ACC112 (cell line): ENCODE data around the gene SCAND1.
"Not testable (repeated sequence)": the region's sequence is repeated elsewhere in the genome, so short reads cannot be mapped to it uniquely, and the experiment has no call there.

Experiments
- H2AFZ ChIP-seq: fragments of 200-600 bp; sonication (generic); one replicate; pipeline ENCODE4 v1.6.0; 2017; ENCODE audit warnings: antibody characterized with exemption, low read length; ENCODE audit not compliant: unreplicated experiment
- H3K27ac ChIP-seq: fragments of 200-600 bp; sonication (generic); 2 replicates; pipeline ENCODE4 v1.5.1; 2014; ENCODE audit warnings: low read depth, mild to moderate bottlenecking, antibody characterized with exemption, low read length, moderate library complexity
- H3K27me3 ChIP-seq: fragments of 200-600 bp; sonication (generic); 2 replicates; pipeline ENCODE4 v1.6.1; 2014; ENCODE audit warnings: mild to moderate bottlenecking, antibody characterized with exemption, low read length, moderate library complexity, mixed read lengths; ENCODE audit not compliant: insufficient read depth
- H3K36me3 ChIP-seq: fragments of 200-600 bp; sonication (generic); 2 replicates; pipeline ENCODE4 v1.6.1; 2016; ENCODE audit warnings: mild to moderate bottlenecking, antibody characterized with exemption, low read length, moderate library complexity, mixed read lengths; ENCODE audit not compliant: insufficient read depth
- H3K4me1 ChIP-seq: fragments of 200-600 bp; sonication (generic); one replicate; pipeline ENCODE4 v1.6.1; 2016; ENCODE audit warnings: low read length, mixed read lengths; ENCODE audit not compliant: insufficient read depth, unreplicated experiment, control insufficient read depth
- H3K4me3 ChIP-seq: fragments of 200-600 bp; sonication (generic); 2 replicates; pipeline ENCODE4 v1.5.1; 2014; ENCODE audit warnings: mild to moderate bottlenecking, low read depth, low read length
- H3K79me2 ChIP-seq: fragments of 200-600 bp; sonication (generic); one replicate; pipeline ENCODE4 v1.6.0; 2016; ENCODE audit warnings: low read length; ENCODE audit not compliant: control insufficient read depth, unreplicated experiment, insufficient read depth

SCAND1 gene

DNA sequence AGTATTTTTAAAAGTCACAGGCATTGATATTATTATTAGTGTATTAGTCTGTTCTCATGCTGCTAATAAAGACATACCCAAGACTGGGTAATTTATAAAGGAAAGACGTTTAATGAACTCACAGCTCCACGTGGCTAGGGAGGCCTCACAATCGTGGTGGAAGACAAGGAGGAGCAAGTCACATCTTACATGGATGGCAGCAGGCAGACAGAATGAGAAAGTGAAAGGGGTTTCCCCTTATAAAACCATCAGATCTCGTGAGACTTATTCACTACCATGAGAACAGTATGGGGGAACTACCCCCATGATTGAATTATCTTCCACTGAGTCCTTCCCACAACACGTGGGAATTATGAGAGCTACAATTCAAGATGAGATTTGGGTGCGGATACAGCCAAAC, 5.0 kb upstream of the SCAND1 start:
- not testable (repeated sequence) for H3K4me1 ChIP-seq, H2AFZ ChIP-seq, H3K27me3 ChIP-seq, H3K4me3 ChIP-seq, H3K27ac ChIP-seq, H3K79me2 ChIP-seq, H3K36me3 ChIP-seq

DNA sequence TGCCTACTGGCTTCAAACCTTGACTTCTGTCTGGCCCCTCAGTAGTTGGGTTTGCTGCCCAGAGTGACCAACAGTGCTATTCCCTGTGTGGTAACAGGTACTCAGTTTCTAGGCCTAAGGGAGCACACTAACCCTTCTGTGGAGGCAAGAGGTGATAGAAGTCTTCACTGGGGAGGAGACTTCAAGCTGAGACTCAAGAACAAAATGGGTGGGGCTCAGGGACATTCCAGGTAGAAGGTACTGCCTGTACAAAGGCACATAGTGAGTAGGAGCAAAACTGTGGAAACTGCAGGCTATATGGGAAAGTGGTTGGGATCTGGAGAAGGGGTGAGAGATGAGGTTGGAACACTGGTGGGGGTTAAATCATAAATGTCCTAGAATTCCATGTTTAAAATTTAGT, 2.3 kb upstream of the SCAND1 start:
- Histone ChIP-seq H3K4me1 (peaks cover 7% of the 10 kb centered on the region), H2AFZ (no peak overlapping the region), H3K79me2 (peaks cover 26% of the 10 kb centered on the region), H3K27me3 (no peaks in the 10 kb centered on the region), H3K27ac (no peak overlapping the region), H3K4me3 (no peak overlapping the region), H3K36me3 (no peaks in the 10 kb centered on the region)

DNA sequence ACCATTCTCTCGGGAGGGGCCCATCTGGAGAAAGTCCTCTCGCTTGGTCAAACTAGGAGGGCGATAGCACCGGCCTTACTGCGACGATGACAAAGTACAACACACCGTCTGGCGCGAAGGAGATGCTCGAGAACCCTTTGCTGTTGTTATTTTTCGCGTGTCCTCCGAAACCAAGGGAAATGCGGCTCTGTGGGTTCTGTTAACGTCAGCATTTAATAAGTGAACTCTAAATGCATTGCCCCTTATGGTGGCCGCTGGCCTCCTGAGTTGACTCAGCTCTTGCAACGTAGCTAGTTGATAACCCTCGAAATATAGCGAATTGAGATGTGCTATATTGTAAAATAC, 577 bp upstream of the SCAND1 start:
- H3K36me3 ChIP-seq = no peaks in the 10 kb centered on the region
- H3K27ac ChIP-seq = peak overlapping the region; percentile 94
- peaks cover 27% of the 10 kb centered on the region for H3K79me2 ChIP-seq
- H2AFZ ChIP-seq = peak overlapping the region; percentile 71
- peaks cover 7% of the 10 kb centered on the region for H3K4me1 ChIP-seq
- H3K4me3 ChIP-seq = peak overlapping the region; percentile 81
- H3K27me3 ChIP-seq = no peaks in the 10 kb centered on the region

DNA sequence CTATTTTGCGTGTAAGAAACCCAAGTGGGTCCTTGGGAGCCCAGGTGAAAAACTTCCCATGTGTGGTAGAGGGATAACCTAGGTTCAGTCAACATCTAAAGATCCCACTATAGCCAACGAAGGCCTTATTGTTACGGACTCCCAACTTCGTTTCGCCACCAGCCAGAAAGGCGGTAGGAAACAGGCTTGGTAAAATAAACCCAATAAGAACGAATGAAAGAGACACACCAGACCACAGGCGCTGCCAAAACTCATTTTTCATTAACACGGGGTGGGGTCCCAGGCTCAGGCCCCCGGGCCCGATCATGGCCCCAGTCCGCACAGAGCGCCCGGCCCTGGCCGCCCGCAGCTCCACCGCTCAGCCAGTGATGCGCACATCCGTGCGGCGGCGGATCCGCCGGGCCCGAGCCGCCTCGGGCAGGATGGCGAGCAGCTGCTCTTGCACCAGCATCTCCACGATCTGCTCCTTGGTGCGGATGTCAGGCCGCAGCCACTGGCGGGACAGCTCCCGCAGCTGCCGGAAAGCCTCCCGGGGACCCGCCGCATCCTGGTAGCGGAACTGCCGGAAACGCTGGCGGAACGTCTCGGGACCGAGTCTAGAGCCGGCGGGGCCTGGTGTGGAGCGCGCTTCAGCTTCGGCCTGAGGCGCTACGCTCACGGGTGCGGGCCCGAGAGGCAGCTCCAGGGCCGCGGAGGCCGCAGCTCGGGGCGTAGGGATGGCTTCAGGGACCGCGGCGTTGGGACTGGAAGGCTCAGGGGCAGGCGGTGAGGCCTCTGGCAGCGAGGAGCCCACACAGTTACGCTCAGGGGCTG, 709 bp downstream of the SCAND1 start:
- Histone ChIP-seq H3K36me3 (no peaks in the 10 kb centered on the region), H2AFZ (peak overlapping the region; percentile 46), H3K27me3 (no peaks in the 10 kb centered on the region), H3K27ac (peak overlapping the region; percentile 94), H3K4me3 (peak overlapping the region; percentile 81), H3K4me1 (peaks cover 7% of the 10 kb centered on the region), H3K79me2 (peaks cover 27% of the 10 kb centered on the region)

DNA sequence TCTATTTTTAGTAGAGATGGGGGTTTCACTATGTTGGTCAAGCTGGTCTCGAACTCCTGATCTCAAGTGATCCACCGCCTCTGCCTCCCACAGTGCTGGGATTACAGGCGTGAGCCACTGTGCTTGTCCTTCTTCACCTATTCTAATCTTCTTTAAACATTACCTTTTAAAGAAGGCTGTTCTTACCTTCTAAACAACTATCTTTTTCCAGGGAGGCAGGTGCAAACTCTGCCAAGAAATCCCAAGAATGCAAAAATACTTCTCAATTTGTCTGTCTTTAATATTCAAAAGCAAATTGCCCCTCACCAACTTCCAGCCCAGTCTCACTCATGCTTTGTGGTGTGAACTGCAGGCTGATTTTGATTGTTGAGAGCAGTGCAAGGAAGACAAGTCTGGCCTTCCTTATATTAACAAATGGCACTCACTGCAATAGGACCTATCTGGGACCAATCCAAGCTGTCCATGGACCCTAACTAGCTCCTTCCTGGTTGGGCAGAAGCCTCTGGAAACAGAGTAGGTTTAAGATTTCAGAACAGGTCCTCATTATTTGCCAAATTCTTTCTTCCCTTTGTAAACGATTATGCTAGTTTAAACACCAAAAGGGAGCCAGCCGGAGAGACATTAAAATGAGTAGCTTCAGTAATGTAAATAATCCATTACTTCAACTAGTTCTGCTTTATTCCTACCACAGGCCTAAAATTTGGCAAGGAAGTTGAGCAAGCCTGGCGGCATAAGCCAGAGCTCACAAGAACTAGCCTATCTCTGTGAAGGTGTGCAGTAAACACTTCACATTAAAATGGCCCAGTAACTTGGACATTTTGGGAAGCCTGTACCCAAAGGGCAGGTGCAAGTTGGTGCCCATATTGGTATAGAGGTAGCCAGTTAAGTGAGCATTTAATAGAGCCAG, 1.6 kb downstream of the SCAND1 start:
- Histone ChIP-seq H3K27me3 (no peaks in the 10 kb centered on the region), H3K27ac (peak overlapping the region; percentile 94)

DNA sequence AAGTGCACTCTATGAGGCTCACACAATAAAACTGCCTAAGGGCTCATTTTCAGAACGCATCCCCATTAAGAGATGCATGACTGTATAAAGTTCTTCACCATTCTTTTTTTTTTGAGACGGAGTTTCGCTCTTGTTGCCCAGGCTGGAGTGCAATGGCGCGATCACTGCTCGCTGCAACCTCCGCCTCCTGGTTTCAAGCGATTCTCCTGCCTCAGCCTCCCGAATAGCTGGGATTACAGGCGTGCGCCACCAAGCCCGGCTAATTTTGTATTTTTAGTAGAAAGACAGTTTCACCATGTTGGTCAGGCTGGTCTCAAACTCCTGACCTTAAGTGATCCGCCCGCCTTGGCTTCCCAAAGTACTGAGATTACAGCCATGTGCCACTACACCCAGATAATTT, 2.2 kb downstream of the SCAND1 start:
- not testable (repeated sequence) for H3K27ac ChIP-seq, H3K36me3 ChIP-seq, H2AFZ ChIP-seq, H3K4me1 ChIP-seq, H3K27me3 ChIP-seq
- H3K79me2 ChIP-seq = peaks cover 27% of the 10 kb centered on the region
- H3K4me3 ChIP-seq = peak overlapping the region; percentile 81

More for the DNA sequence above, 1.6 kb downstream of the SCAND1 start:
- Histone ChIP-seq H3K36me3 (no peaks in the 10 kb centered on the region), H3K79me2 (peaks cover 27% of the 10 kb centered on the region), H3K4me3 (peak overlapping the region; percentile 81), H2AFZ (no peak overlapping the region), H3K4me1 (peaks cover 7% of the 10 kb centered on the region)

DNA sequence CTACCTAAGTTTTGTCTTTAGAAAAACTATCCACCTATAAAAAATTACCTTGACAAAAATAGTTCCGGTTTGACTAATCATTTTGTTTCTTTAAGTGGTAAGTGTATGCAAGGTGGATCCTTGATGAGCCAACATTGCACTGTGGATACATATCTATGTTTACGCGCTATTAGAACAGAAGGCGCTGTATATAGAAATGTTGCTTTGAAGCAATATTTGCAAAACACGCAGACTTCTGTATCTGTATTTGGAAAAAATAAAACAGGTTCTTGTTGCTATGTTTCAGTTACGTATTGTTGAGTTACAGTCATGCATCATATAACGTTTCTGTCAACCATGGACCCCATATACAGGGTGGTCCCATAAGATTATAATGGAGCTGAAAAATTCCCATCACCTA, 4.2 kb downstream of the SCAND1 start:
- H3K27ac ChIP-seq = no peak overlapping the region
- peaks cover 4% of the 10 kb centered on the region for H3K4me1 ChIP-seq
- H3K27me3 ChIP-seq = no peaks in the 10 kb centered on the region
- no peak overlapping the region for H2AFZ ChIP-seq
- no peak overlapping the region for H3K4me3 ChIP-seq
- peaks cover 22% of the 10 kb centered on the region for H3K79me2 ChIP-seq
- H3K36me3 ChIP-seq = no peaks in the 10 kb centered on the region

DNA sequence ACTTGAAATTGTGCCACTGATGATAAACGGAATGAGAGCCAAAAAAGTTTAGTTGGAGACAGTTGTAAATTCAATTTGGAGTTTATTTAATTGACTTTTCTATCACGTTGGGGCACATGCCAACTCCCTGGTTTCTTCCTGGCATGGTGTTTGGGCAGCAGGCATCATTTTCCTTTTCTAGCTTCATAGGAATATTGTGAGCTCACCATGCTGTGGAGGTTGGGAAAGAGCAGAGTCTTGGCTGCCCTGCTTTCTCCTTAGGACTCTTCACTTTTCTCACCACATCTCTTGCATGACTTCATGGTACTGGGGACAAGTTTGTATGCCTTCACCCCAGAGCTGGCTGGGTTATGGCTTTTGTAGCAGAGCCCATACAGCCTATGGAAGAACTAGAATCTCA, 6.4 kb downstream of the SCAND1 start:
- Histone ChIP-seq H3K36me3 (no peaks in the 10 kb centered on the region), H3K27me3 (no peaks in the 10 kb centered on the region), H2AFZ (no peak overlapping the region), H3K4me1 (peaks cover 4% of the 10 kb centered on the region), H3K4me3 (no peak overlapping the region), H3K27ac (no peak overlapping the region), H3K79me2 (peaks cover 14% of the 10 kb centered on the region)

DNA sequence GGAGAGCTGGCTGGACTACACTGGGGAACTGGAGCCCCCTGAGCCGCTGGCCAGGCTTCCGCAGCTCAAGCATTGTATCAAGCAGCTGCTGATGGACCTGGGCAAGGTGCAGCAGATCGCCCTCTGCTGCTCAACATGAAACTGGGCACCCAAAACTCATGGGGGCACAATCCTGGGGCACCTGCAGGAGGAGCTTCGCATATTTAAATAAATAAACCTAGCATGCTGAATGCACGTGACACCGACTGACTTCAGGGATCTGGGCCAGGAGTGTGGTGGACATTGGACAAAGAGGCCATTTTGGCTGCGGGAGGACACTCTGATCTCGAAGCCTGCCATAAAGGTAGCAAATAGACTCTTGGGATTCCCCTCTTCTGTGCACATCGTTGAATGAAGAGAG, 6.8 kb downstream of the SCAND1 start:
- Histone ChIP-seq H3K4me3 (no peak overlapping the region), H2AFZ (no peak overlapping the region), H3K36me3 (no peaks in the 10 kb centered on the region), H3K27ac (no peak overlapping the region), H3K27me3 (no peaks in the 10 kb centered on the region), H3K4me1 (peaks cover 2% of the 10 kb centered on the region), H3K79me2 (peaks cover 10% of the 10 kb centered on the region)

DNA sequence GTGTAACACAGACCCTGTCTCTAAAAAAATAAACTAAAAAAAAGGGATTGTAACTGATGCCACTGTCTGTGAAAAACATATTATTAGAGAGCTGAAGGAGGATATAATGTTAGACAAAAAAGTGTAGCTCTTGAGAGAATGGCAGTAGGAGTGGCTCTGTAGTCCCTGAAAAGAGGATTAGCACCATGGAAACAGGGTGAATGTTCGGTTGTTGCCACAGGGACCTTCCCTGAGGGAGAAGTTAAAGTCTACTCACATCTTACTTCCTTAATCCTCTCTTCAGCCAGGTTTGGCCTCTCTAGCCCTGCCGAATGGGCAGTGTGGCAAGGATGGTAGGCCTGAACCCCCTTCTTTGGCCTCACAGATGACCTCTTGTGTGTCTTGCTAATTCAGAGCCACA, 12.1 kb downstream of the SCAND1 start:
- Histone ChIP-seq H3K27ac (no peak overlapping the region), H3K4me1 (peaks cover 10% of the 10 kb centered on the region), H3K79me2 (no peaks in the 10 kb centered on the region), H3K27me3 (no peaks in the 10 kb centered on the region), H2AFZ (no peak overlapping the region), H3K4me3 (no peak overlapping the region), H3K36me3 (no peaks in the 10 kb centered on the region)

DNA sequence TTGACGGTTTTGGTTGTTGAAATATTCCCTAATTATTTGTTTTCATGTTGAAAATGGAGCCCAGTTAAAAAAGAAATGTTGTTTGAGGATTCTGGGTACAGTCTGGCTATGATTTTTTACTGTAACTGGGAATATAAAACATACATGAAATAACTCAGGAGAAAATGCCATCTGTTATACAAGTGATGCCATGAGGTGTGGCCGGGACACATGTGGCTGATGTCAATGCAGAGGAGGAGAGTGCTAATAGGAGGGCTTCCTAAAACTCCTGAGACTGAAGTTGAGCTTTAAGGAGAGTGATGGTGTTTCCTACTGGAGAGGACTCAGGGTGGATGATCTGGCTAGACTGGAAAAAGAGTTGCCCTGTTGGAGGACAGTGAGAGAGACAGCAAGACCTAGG, 12.7 kb downstream of the SCAND1 start:
- Histone ChIP-seq H3K36me3 (no peaks in the 10 kb centered on the region), H3K27me3 (no peaks in the 10 kb centered on the region), H3K27ac (no peak overlapping the region), H2AFZ (no peak overlapping the region), H3K4me3 (no peak overlapping the region), H3K4me1 (peaks cover 10% of the 10 kb centered on the region), H3K79me2 (no peaks in the 10 kb centered on the region)
